Measurements from ENCODE around the gene ODR4. TPM values are rescaled to one million over a fixed set of nuclear protein-coding genes. Genes with fewer than 3 reads are reported as not detected.

Gene ODR4
- polyA plus RNA-seq, 2 donors = 6.7 to 11.2 TPM

GRCh38 chr1:186420311-186420710 lies 44.7 kb downstream of the ODR4 start:
- Histone ChIP-seq H3K27ac (ENCODE audit: low read depth in 2 of 2, low read length in 1 of 2) (no peak overlapping the region), H3K4me3 (ENCODE audit: low read depth in 1 of 2, low read length in 2 of 2) (no peak overlapping the region), H3K4me1 (ENCODE audit: control insufficient read depth in 2 of 2, insufficient read depth in 2 of 2, low read length in 1 of 2) (no peaks in the 10 kb centered on the region), H3K27me3 (ENCODE audit: control insufficient read depth in 1 of 2, insufficient read depth in 2 of 2, low read length in 2 of 2) (no peaks in the 10 kb centered on the region), H3K9me3 (ENCODE audit: control insufficient read depth in 2 of 2, insufficient read depth in 1 of 2, low read depth in 1 of 2, low read length in 1 of 2) (no peaks in the 10 kb centered on the region), H3K36me3 (ENCODE audit: control insufficient read depth in 2 of 2, insufficient read depth in 2 of 2, low read length in 1 of 2) (no peaks in the 10 kb centered on the region)

GRCh38 chr1:186420923-186421322 lies 45.3 kb downstream of the ODR4 start:
- H3K9me3 ChIP-seq (ENCODE audit: control insufficient read depth in 2 of 2, insufficient read depth in 1 of 2, low read depth in 1 of 2, low read length in 1 of 2) = no peaks in the 10 kb centered on the region
- 72 to 75% methylated on average over 1 of the region's 1 CpG for WGBS, 2 donors
- H3K4me3 ChIP-seq (ENCODE audit: low read depth in 1 of 2, low read length in 2 of 2) = no peak overlapping the region
- no peaks in the 10 kb centered on the region for H3K4me1 ChIP-seq (ENCODE audit: control insufficient read depth in 2 of 2, insufficient read depth in 2 of 2, low read length in 1 of 2)
- H3K36me3 ChIP-seq (ENCODE audit: control insufficient read depth in 2 of 2, insufficient read depth in 2 of 2, low read length in 1 of 2) = no peaks in the 10 kb centered on the region
- no peaks in the 10 kb centered on the region for H3K27me3 ChIP-seq (ENCODE audit: control insufficient read depth in 1 of 2, insufficient read depth in 2 of 2, low read length in 2 of 2)
- H3K27ac ChIP-seq (ENCODE audit: low read depth in 2 of 2, low read length in 1 of 2) = no peak overlapping the region

GRCh38 chr1:186421446-186421845 lies 45.8 kb downstream of the ODR4 start:
- WGBS, 2 donors = 86 to 92% methylated on average over 6 of the region's 6 CpGs
- Histone ChIP-seq H3K27ac (ENCODE audit: low read depth in 2 of 2, low read length in 1 of 2) (no peak overlapping the region), H3K27me3 (ENCODE audit: control insufficient read depth in 1 of 2, insufficient read depth in 2 of 2, low read length in 2 of 2) (no peaks in the 10 kb centered on the region), H3K36me3 (ENCODE audit: control insufficient read depth in 2 of 2, insufficient read depth in 2 of 2, low read length in 1 of 2) (no peaks in the 10 kb centered on the region), H3K4me3 (ENCODE audit: low read depth in 1 of 2, low read length in 2 of 2) (no peak overlapping the region), H3K9me3 (ENCODE audit: control insufficient read depth in 2 of 2, insufficient read depth in 1 of 2, low read depth in 1 of 2, low read length in 1 of 2) (no peaks in the 10 kb centered on the region), H3K4me1 (ENCODE audit: control insufficient read depth in 2 of 2, insufficient read depth in 2 of 2, low read length in 1 of 2) (no peaks in the 10 kb centered on the region)

GRCh38 chr1:186424539-186424938 lies 48.9 kb downstream of the ODR4 start:
- no peaks in the 10 kb centered on the region for H3K9me3 ChIP-seq (ENCODE audit: control insufficient read depth in 2 of 2, insufficient read depth in 1 of 2, low read depth in 1 of 2, low read length in 1 of 2)

GRCh38 chr1:186426118-186426517 lies 50.5 kb downstream of the ODR4 start:
- Histone ChIP-seq H3K27me3 (ENCODE audit: control insufficient read depth in 1 of 2, insufficient read depth in 2 of 2, low read length in 2 of 2) (no peaks in the 10 kb centered on the region), H3K4me3 (ENCODE audit: low read depth in 1 of 2, low read length in 2 of 2) (no peak overlapping the region), H3K27ac (ENCODE audit: low read depth in 2 of 2, low read length in 1 of 2) (no peak overlapping the region), H3K4me1 (ENCODE audit: control insufficient read depth in 2 of 2, insufficient read depth in 2 of 2, low read length in 1 of 2) (no peaks in the 10 kb centered on the region), H3K36me3 (ENCODE audit: control insufficient read depth in 2 of 2, insufficient read depth in 2 of 2, low read length in 1 of 2) (no peaks in the 10 kb centered on the region), H3K9me3 (ENCODE audit: control insufficient read depth in 2 of 2, insufficient read depth in 1 of 2, low read depth in 1 of 2, low read length in 1 of 2) (no peaks in the 10 kb centered on the region)
- WGBS, 2 donors = 86 to 87% methylated on average over 3 of the region's 3 CpGs

More at GRCh38 chr1:186424539-186424938, 48.9 kb downstream of the ODR4 start:
- Histone ChIP-seq H3K36me3 (ENCODE audit: control insufficient read depth in 2 of 2, insufficient read depth in 2 of 2, low read length in 1 of 2) (no peaks in the 10 kb centered on the region), H3K27me3 (ENCODE audit: control insufficient read depth in 1 of 2, insufficient read depth in 2 of 2, low read length in 2 of 2) (no peaks in the 10 kb centered on the region), H3K4me3 (ENCODE audit: low read depth in 1 of 2, low read length in 2 of 2) (no peak overlapping the region), H3K27ac (ENCODE audit: low read depth in 2 of 2, low read length in 1 of 2) (no peak overlapping the region), H3K4me1 (ENCODE audit: control insufficient read depth in 2 of 2, insufficient read depth in 2 of 2, low read length in 1 of 2) (no peaks in the 10 kb centered on the region)
- 62 to 70% methylated on average over 2 of the region's 2 CpGs for WGBS, 2 donors

GRCh38 chr1:186429017-186429416 lies 53.4 kb downstream of the ODR4 start:
- H3K9me3 ChIP-seq (ENCODE audit: control insufficient read depth in 2 of 2, insufficient read depth in 1 of 2, low read depth in 1 of 2, low read length in 1 of 2) = no peaks in the 10 kb centered on the region
- no peaks in the 10 kb centered on the region for H3K27me3 ChIP-seq (ENCODE audit: control insufficient read depth in 1 of 2, insufficient read depth in 2 of 2, low read length in 2 of 2)
- no peaks in the 10 kb centered on the region for H3K4me1 ChIP-seq (ENCODE audit: control insufficient read depth in 2 of 2, insufficient read depth in 2 of 2, low read length in 1 of 2)
- 93 to 97% methylated on average over 3 of the region's 3 CpGs for WGBS, 2 donors
- H3K36me3 ChIP-seq (ENCODE audit: control insufficient read depth in 2 of 2, insufficient read depth in 2 of 2, low read length in 1 of 2) = no peaks in the 10 kb centered on the region
- H3K27ac ChIP-seq (ENCODE audit: low read depth in 2 of 2, low read length in 1 of 2) = no peak overlapping the region
- no peak overlapping the region for H3K4me3 ChIP-seq (ENCODE audit: low read depth in 1 of 2, low read length in 2 of 2)

- WGBS, 2 donors = 92 to 97% methylated on average over 1 of the region's 1 CpG
- H3K27ac ChIP-seq (ENCODE audit: low read depth in 2 of 2, low read length in 1 of 2) = no peak overlapping the region
- no peaks in the 10 kb centered on the region for H3K27me3 ChIP-seq (ENCODE audit: control insufficient read depth in 1 of 2, insufficient read depth in 2 of 2, low read length in 2 of 2)
- no peaks in the 10 kb centered on the region for H3K36me3 ChIP-seq (ENCODE audit: control insufficient read depth in 2 of 2, insufficient read depth in 2 of 2, low read length in 1 of 2)
- H3K4me1 ChIP-seq (ENCODE audit: control insufficient read depth in 2 of 2, insufficient read depth in 2 of 2, low read length in 1 of 2) = no peaks in the 10 kb centered on the region
- H3K4me3 ChIP-seq (ENCODE audit: low read depth in 1 of 2, low read length in 2 of 2) = no peak overlapping the region
- no peaks in the 10 kb centered on the region for H3K9me3 ChIP-seq (ENCODE audit: control insufficient read depth in 2 of 2, insufficient read depth in 1 of 2, low read depth in 1 of 2, low read length in 1 of 2)
Observed at GRCh38 chr1:186435336-186435735, 59.7 kb downstream of the ODR4 start.

- Histone ChIP-seq H3K9me3 (ENCODE audit: control insufficient read depth in 2 of 2, insufficient read depth in 1 of 2, low read depth in 1 of 2, low read length in 1 of 2) (no peaks in the 10 kb centered on the region), H3K4me3 (ENCODE audit: low read depth in 1 of 2, low read length in 2 of 2) (no peak overlapping the region), H3K4me1 (ENCODE audit: control insufficient read depth in 2 of 2, insufficient read depth in 2 of 2, low read length in 1 of 2) (no peaks in the 10 kb centered on the region), H3K27me3 (ENCODE audit: control insufficient read depth in 1 of 2, insufficient read depth in 2 of 2, low read length in 2 of 2) (no peaks in the 10 kb centered on the region), H3K27ac (ENCODE audit: low read depth in 2 of 2, low read length in 1 of 2) (no peak overlapping the region), H3K36me3 (ENCODE audit: control insufficient read depth in 2 of 2, insufficient read depth in 2 of 2, low read length in 1 of 2) (no peaks in the 10 kb centered on the region)
- WGBS, 2 donors = 83 to 88% methylated on average over 5 of the region's 5 CpGs
Observed at GRCh38 chr1:186438567-186438966, 62.9 kb downstream of the ODR4 start.

GRCh38 chr1:186440584-186440983 lies 64.9 kb downstream of the ODR4 start:
- WGBS, 2 donors = 19 to 44% methylated on average over 3 of the region's 3 CpGs
- H3K36me3 ChIP-seq (ENCODE audit: control insufficient read depth in 2 of 2, insufficient read depth in 2 of 2, low read length in 1 of 2) = no peaks in the 10 kb centered on the region
- no peak overlapping the region for H3K4me3 ChIP-seq (ENCODE audit: low read depth in 1 of 2, low read length in 2 of 2)
- H3K4me1 ChIP-seq (ENCODE audit: control insufficient read depth in 2 of 2, insufficient read depth in 2 of 2, low read length in 1 of 2) = no peaks in the 10 kb centered on the region
- H3K27me3 ChIP-seq (ENCODE audit: control insufficient read depth in 1 of 2, insufficient read depth in 2 of 2, low read length in 2 of 2) = no peaks in the 10 kb centered on the region
- no peak overlapping the region for H3K27ac ChIP-seq (ENCODE audit: low read depth in 2 of 2, low read length in 1 of 2)
- H3K9me3 ChIP-seq (ENCODE audit: control insufficient read depth in 2 of 2, insufficient read depth in 1 of 2, low read depth in 1 of 2, low read length in 1 of 2) = no peaks in the 10 kb centered on the region

GRCh38 chr1:186442651-186443375 lies 67.2 kb downstream of the ODR4 start:
- Histone ChIP-seq H3K27ac (ENCODE audit: low read depth in 2 of 2, low read length in 1 of 2) (no peak overlapping the region), H3K27me3 (ENCODE audit: control insufficient read depth in 1 of 2, insufficient read depth in 2 of 2, low read length in 2 of 2) (no peaks in the 10 kb centered on the region), H3K9me3 (ENCODE audit: control insufficient read depth in 2 of 2, insufficient read depth in 1 of 2, low read depth in 1 of 2, low read length in 1 of 2) (no peaks in the 10 kb centered on the region), H3K4me3 (ENCODE audit: low read depth in 1 of 2, low read length in 2 of 2) (no peak overlapping the region), H3K4me1 (ENCODE audit: control insufficient read depth in 2 of 2, insufficient read depth in 2 of 2, low read length in 1 of 2) (no peaks in the 10 kb centered on the region), H3K36me3 (ENCODE audit: control insufficient read depth in 2 of 2, insufficient read depth in 2 of 2, low read length in 1 of 2) (no peaks in the 10 kb centered on the region)
- WGBS, 2 donors = 29 to 49% methylated on average over 1 of the region's 1 CpG
